ENCODE data around the gene PRKX. TPM values are rescaled to one million over a fixed set of nuclear protein-coding genes. Genes with fewer than 3 reads are reported as not detected.
"Not testable (repeated sequence)": the region's sequence is repeated elsewhere in the genome, so short reads cannot be mapped to it uniquely, and the experiment has no call there.

The PRKX gene
- total and polyA plus RNA-seq, 12 donors, result 1.7 to 10.1 (median 2.8) TPM

DNA sequence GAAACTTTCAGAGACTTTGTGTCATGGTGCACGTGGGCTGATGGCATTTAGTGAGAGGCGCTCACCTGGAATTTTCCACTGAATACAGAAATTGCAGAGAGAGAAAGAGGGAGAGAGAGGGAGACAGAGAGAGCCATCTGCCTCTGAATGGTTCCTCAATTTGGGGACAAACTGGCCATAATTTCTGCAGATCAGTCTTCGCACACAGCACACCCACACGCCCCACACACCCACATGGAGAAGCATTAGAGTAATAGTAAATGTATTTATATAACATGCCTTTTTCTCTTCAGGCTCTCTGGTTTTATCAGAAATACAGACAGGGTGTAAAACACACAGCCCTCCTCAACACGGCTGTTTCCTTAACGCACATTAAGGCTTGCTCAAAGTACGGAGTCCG is 38.6 kb downstream of the PRKX start:
- Histone ChIP-seq H3K4me1 (peaks cover 0 to 4% (median 0%) of the 10 kb centered on the region in 9 donors), H3K36me3 (peaks cover 0 to 43% (median 0%) of the 10 kb centered on the region in 9 donors), H3K27ac (no peak overlapping the region), H3K4me3 (no peak overlapping the region), H3K27me3 (no peaks in the 10 kb centered on the region), H3K9me3 (no peaks in the 10 kb centered on the region)
- DNase-seq (no peak), ATAC-seq (no peak)
- intact Hi-C loops (cut with DNase I), result no loop called here
- 96 to 98% methylated on average over 8 of the region's 8 CpGs for WGBS, 2 donors
- TF ChIP-seq, protein P1, sequence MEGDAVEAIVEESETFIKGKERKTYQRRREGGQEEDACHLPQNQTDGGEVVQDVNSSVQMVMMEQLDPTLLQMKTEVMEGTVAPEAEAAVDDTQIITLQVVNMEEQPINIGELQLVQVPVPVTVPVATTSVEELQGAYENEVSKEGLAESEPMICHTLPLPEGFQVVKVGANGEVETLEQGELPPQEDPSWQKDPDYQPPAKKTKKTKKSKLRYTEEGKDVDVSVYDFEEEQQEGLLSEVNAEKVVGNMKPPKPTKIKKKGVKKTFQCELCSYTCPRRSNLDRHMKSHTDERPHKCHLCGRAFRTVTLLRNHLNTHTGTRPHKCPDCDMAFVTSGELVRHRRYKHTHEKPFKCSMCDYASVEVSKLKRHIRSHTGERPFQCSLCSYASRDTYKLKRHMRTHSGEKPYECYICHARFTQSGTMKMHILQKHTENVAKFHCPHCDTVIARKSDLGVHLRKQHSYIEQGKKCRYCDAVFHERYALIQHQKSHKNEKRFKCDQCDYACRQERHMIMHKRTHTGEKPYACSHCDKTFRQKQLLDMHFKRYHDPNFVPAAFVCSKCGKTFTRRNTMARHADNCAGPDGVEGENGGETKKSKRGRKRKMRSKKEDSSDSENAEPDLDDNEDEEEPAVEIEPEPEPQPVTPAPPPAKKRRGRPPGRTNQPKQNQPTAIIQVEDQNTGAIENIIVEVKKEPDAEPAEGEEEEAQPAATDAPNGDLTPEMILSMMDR (IDR thresholded peaks at IDR 0.05), result no peak

DNA sequence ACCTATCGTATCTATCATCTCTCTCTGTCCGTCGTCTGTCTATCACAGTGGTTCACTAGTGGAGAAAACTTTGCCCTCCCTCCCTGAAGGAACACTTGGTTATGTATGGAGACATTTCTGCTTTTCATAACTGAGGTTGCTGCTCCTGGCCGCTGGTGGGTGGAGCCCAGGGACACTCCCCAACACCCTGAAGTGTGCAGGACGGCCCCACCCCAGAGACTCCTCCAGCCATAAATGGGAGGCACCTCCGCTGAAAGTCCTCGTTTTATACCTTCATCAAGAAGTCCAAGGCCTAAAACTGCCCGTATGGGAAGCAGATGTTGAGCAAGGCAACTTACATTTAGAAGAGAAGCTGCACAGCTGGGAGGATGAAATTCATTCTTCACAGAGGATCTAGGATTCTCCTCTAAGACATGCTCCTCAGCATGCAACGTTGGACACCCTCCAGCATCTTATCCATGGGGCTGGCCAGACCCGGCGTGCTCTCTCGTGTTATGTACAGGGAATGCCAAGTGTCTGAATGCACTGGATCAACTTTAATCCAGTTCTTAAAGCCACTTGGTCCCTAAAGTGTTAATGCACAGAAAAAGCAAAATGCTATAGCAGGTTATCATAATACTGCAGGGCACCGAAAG is 43.5 kb downstream of the PRKX start:
- intact Hi-C loops (cut with DNase I), result loop anchor here in 1 of 10 donors (10.0 kb wide), 1 partner anchor 45 kb away; the partner anchor contains the start of gene PRKX
- H3K9me3 ChIP-seq, result no peaks in the 10 kb centered on the region
- H3K27me3 ChIP-seq, result no peaks in the 10 kb centered on the region
- WGBS, 2 donors, result 86 to 87% methylated on average over 13 of the region's 13 CpGs
- H3K4me3 ChIP-seq, result no peak overlapping the region
- TF ChIP-seq, protein P1 (IDR thresholded peaks at IDR 0.05), result no peak
- DNase-seq (no peak), ATAC-seq (no peak)
- no peak overlapping the region for H3K27ac ChIP-seq
- H3K36me3 ChIP-seq, result peaks cover 0 to 60% (median 0%) of the 10 kb centered on the region in 9 donors
- H3K4me1 ChIP-seq, result no peaks in the 10 kb centered on the region

DNA sequence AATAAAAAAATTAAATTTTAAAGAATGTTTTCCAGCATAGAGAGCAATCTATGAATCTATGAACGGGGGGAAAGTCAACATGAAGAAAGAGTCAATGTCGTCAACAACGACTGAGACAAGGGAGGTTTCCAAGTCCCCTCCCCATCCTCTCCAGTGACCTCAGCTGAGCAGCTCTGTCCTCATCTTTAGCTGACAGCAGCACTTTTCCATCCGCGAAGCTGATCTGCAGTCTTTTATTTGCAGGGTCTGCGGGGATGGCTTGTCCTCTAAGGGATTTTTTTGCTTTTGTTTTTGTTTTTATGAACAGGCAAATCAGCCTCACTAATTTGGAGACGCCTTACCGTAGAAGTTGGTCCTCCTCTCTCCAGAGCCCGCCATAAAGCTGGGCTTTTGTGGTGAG is 46.5 kb downstream of the PRKX start:
- intact Hi-C loops (cut with DNase I), result loop anchor here in 1 of 10 donors (10.0 kb wide), 1 partner anchor 48 kb away; the partner anchor contains the start of gene PRKX

DNA sequence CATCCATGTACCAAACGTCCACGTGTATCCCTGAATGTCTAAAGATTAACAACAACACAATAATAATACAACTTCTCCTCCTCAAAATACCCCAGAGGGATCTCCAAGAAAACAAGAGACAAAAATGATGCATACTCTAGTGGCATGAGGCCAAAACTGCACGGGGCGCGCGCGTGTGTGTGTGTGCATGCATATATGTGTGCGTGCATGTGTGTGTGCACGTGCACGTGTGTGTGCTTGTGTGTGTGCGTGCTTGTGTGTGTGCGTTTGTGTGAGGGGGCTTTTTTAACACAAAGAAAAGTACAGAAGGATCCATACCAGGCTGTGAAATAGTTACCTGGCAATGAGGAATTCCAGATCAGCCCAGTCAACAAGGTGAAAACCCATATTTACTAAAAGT is 48.5 kb downstream of the PRKX start:
- DNase-seq, result no peak
- Histone ChIP-seq H3K27me3 (no peaks in the 10 kb centered on the region), H3K4me1 (peaks cover 0 to 6% (median 0%) of the 10 kb centered on the region in 9 donors), H3K9me3 (no peaks in the 10 kb centered on the region), H3K27ac (no peak overlapping the region), H3K36me3 (peaks cover 0 to 22% (median 0%) of the 10 kb centered on the region in 9 donors), H3K4me3 (no peak overlapping the region)
- intact Hi-C loops (cut with DNase I), result loop anchor here in 1 of 10 donors (10.0 kb wide), 1 partner anchor 50 kb away; the partner anchor contains the start of gene PRKX
- ATAC-seq, result no peak
- WGBS, 2 donors, result 94 to 96% methylated on average over 12 of the region's 12 CpGs
- TF ChIP-seq, protein P1 (IDR thresholded peaks at IDR 0.05), result no peak

More for the DNA sequence above, 46.5 kb downstream of the PRKX start:
- TF ChIP-seq, protein P1 (IDR thresholded peaks at IDR 0.05), result no peak
- WGBS, 2 donors, result 85 to 89% methylated on average over 9 of the region's 9 CpGs
- Histone ChIP-seq H3K36me3 (peaks cover 0 to 40% (median 0%) of the 10 kb centered on the region in 9 donors), H3K4me1 (no peaks in the 10 kb centered on the region), H3K27ac (no peak overlapping the region), H3K27me3 (no peaks in the 10 kb centered on the region), H3K4me3 (no peak overlapping the region), H3K9me3 (no peaks in the 10 kb centered on the region)
- DNase-seq (no peak), ATAC-seq (no peak)

DNA sequence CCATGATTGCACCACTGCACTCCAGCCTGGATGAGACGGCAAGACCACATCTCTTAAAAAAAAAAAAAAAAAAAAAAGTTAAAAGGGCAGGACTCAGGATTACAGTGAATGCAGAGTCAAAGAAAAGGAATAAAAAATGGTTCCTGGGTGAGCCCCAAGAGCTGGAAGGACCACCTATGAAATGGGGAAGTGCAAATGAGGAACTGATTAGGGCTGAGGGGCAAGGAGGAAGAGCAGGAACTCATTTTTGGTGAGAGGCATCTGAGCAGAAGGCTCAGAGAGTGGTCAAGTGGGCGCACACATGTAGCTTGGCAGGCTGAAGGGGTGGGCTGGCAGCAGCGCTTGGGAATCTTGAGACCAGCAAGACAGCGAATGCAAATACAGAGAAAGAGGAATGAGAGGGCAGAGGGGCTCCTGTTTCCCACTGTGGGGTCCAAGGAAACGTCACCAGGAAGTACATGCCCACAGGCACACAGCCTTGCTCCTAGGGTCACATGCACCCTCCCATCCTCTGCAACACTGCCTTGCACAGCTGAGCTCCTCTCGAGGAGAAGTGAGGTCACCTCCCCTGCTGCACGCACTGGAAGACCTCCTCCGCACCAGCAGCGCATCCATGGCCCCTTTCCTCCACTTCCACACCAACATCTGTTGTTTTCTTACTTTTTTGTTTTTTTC is 49.7 kb downstream of the PRKX start:
- not testable (repeated sequence) for H3K4me3 ChIP-seq, H3K27me3 ChIP-seq, H3K9me3 ChIP-seq, H3K4me1 ChIP-seq, DNase-seq
- peak overlapping the region in 1 of 10 donors; percentile 36 for H3K27ac ChIP-seq
- peaks cover 0 to 13% (median 0%) of the 10 kb centered on the region in 9 donors for H3K36me3 ChIP-seq
- intact Hi-C loops (cut with DNase I), result loop anchor here in 1 of 10 donors (10.0 kb wide), 1 partner anchor 51 kb away; the partner anchor contains the start of gene PRKX
- WGBS, 2 donors, result 68 to 80% methylated on average over 8 to 9 of the region's 9 CpGs
- ATAC-seq, result peak in 4 of 8 donors; percentile 42 to 76 (median 56)

All from heart right ventricle (tissue), 16 donors.